BLaER1 treated with 17β-estradiol and CSF1 and Interleukin-3, amounts not matched to agents 10 nM and 100 nM (cell line): ENCODE results near the gene TPM3.
A peak's percentile ranks its signal among the peaks of the same experiment; 100 is the strongest.

ENCODE experiments used
- H3K27ac ChIP-seq, 11 experiments: shearing (Covaris generic); formaldehyde crosslinking; 2 replicates each; pipeline ENCODE4 v1.8.1; 2022
- H3K27me3 ChIP-seq, 11 experiments: shearing (Covaris generic); formaldehyde crosslinking; 2 replicates each; pipeline ENCODE4 v1.8.1; 2022
- H3K36me3 ChIP-seq, 11 experiments: shearing (Covaris generic); formaldehyde crosslinking; 2 replicates each; pipeline ENCODE4 v1.8.1; 2022
- H3K4me1 ChIP-seq, 10 experiments: shearing (Covaris generic); formaldehyde crosslinking; 2 replicates each; pipeline ENCODE4 v1.8.1; 2022
- H3K4me2 ChIP-seq, 11 experiments: shearing (Covaris generic); formaldehyde crosslinking; 2 replicates each; pipeline ENCODE4 v1.8.1; 2022
- H3K4me3 ChIP-seq, 10 experiments: shearing (Covaris generic); formaldehyde crosslinking; 2 replicates each; pipeline ENCODE4 v1.8.1; 2022
- H3K9ac ChIP-seq, 11 experiments: shearing (Covaris generic); formaldehyde crosslinking; 2 replicates each; pipeline ENCODE4 v1.8.1; 2022
- H3K9me3 ChIP-seq, 11 experiments: shearing (Covaris generic); formaldehyde crosslinking; replicated peaks in 1 of 11; 2 replicates each; pipeline ENCODE4 v1.8.1; 2022
- H4K20me1 ChIP-seq, 11 experiments: shearing (Covaris generic); formaldehyde crosslinking; 2 replicates each; pipeline ENCODE4 v1.8.1; 2022
- Cebpa-rat ChIP-seq, 11 experiments: shearing (Covaris generic); IDR thresholded peaks; 2 replicates each; pipeline ENCODE4 v1.8.1; 2022

The TPM3 gene

GRCh38 chr1:154178911-154179811, 12.7 kb downstream of the TPM3 start:
- Histone ChIP-seq H3K4me2 (peak overlapping the region; percentile 83 to 99 (median 96)), H3K4me3 (peak overlapping the region; percentile 82 to 96 (median 90); a peak in 19 of 20 replicates), H3K27me3 (no peaks in the 10 kb centered on the region), H4K20me1 (peaks cover 80 to 88% (median 82%) of the 10 kb centered on the region in 11 experiments), H3K9ac (peak overlapping the region; percentile 34 to 97 (median 87); a peak in 21 of 22 replicates), H3K27ac (peak overlapping the region; percentile 2 to 95 (median 60); a peak in 17 of 22 replicates), H3K36me3 (peaks cover 33 to 77% (median 70%) of the 10 kb centered on the region in 11 experiments), H3K9me3 (no peaks in the 10 kb centered on the region), H3K4me1 (peaks cover 61 to 78% (median 70%) of the 10 kb centered on the region in 10 experiments)
- no peak for TF ChIP-seq Cebpa-rat (IDR thresholded peaks at IDR 0.05)

- Histone ChIP-seq H4K20me1 (peaks cover 91 to 99% (median 93%) of the 10 kb centered on the region in 11 experiments), H3K4me1 (peaks cover 52 to 72% (median 62%) of the 10 kb centered on the region in 10 experiments), H3K9ac (peak overlapping the region; percentile 29 to 97 (median 87); a peak in 16 of 22 replicates), H3K27ac (peak overlapping the region in 4 of 11 experiments; percentile 60 to 95 (median 88); a peak in 5 of 22 replicates), H3K4me2 (peak overlapping the region; percentile 83 to 99 (median 96)), H3K4me3 (peak overlapping the region in 7 of 10 experiments; percentile 82 to 96 (median 86); a peak in 11 of 20 replicates), H3K9me3 (no peaks in the 10 kb centered on the region), H3K36me3 (peaks cover 44 to 88% (median 81%) of the 10 kb centered on the region in 11 experiments), H3K27me3 (no peaks in the 10 kb centered on the region)
- TF ChIP-seq Cebpa-rat (IDR thresholded peaks at IDR 0.05), result no peak
Measured at GRCh38 chr1:154178013-154178412, 13.9 kb downstream of the TPM3 start.

- Histone ChIP-seq H3K9me3 (no peaks in the 10 kb centered on the region), H3K4me2 (peak overlapping the region; percentile 83 to 99 (median 96)), H3K36me3 (peaks cover 61 to 100% (median 97%) of the 10 kb centered on the region in 11 experiments), H3K27me3 (no peaks in the 10 kb centered on the region), H3K4me1 (peaks cover 58 to 86% (median 61%) of the 10 kb centered on the region in 10 experiments), H3K27ac (peak overlapping the region in 4 of 11 experiments; percentile 18 to 50 (median 32); a peak in 8 of 22 replicates), H4K20me1 (peaks cover 99 to 100% (median 100%) of the 10 kb centered on the region in 11 experiments), H3K9ac (peak overlapping the region in 7 of 11 experiments; percentile 3 to 89 (median 41); a peak in 11 of 22 replicates), H3K4me3 (peak overlapping the region in 7 of 10 experiments; percentile 2 to 96 (median 29); a peak in 7 of 20 replicates)
- no peak for TF ChIP-seq Cebpa-rat (IDR thresholded peaks at IDR 0.05)
Measured at GRCh38 chr1:154176337-154176736, 15.6 kb downstream of the TPM3 start.

- Histone ChIP-seq H3K9me3 (no peaks in the 10 kb centered on the region), H3K4me3 (no peak overlapping the region), H4K20me1 (peaks cover 87 to 100% (median 100%) of the 10 kb centered on the region in 11 experiments), H3K27me3 (no peaks in the 10 kb centered on the region), H3K9ac (no peak overlapping the region), H3K4me1 (peaks cover 43 to 88% (median 44%) of the 10 kb centered on the region in 10 experiments), H3K36me3 (peaks cover 77 to 100% (median 99%) of the 10 kb centered on the region in 11 experiments), H3K27ac (no peak overlapping the region), H3K4me2 (peak overlapping the region in 1 of 11 experiments; percentile 99; a peak in 1 of 22 replicates)
- no peak for TF ChIP-seq Cebpa-rat (IDR thresholded peaks at IDR 0.05)
Measured at GRCh38 chr1:154174654-154175053, 17.2 kb downstream of the TPM3 start.

- no peak overlapping the region for H3K4me3 ChIP-seq
- peaks cover 84 to 100% (median 100%) of the 10 kb centered on the region in 11 experiments for H4K20me1 ChIP-seq
- H3K9me3 ChIP-seq, result no peaks in the 10 kb centered on the region
- H3K9ac ChIP-seq, result peak overlapping the region in 1 of 11 experiments; percentile 45; a peak in 1 of 22 replicates
- H3K4me1 ChIP-seq, result peaks cover 15 to 66% (median 16%) of the 10 kb centered on the region in 10 experiments
- no peak for TF ChIP-seq Cebpa-rat (IDR thresholded peaks at IDR 0.05)
- peak overlapping the region in 2 of 11 experiments; percentile 27 to 44; a peak in 3 of 22 replicates for H3K4me2 ChIP-seq
- H3K27me3 ChIP-seq, result no peaks in the 10 kb centered on the region
- H3K36me3 ChIP-seq, result peaks cover 90 to 100% (median 99%) of the 10 kb centered on the region in 11 experiments
- H3K27ac ChIP-seq, result no peak overlapping the region
Measured at GRCh38 chr1:154171880-154172279, 20.0 kb downstream of the TPM3 start.

- H3K27ac ChIP-seq, result no peak overlapping the region; a peak in 1 of 22 replicates
- no peak overlapping the region for H3K4me3 ChIP-seq
- peaks cover 8 to 59% (median 10%) of the 10 kb centered on the region in 10 experiments for H3K4me1 ChIP-seq
- H3K4me2 ChIP-seq, result peak overlapping the region in 3 of 11 experiments; percentile 10 to 44 (median 27); a peak in 4 of 22 replicates
- 0 out of 22 replicates have a peak, but pooled peaks cover 0 to 4% (median 0%) of the 10 kb centered on the region in 11 experiments for H3K9me3 ChIP-seq
- H3K36me3 ChIP-seq, result peaks cover 96 to 100% (median 99%) of the 10 kb centered on the region in 11 experiments
- TF ChIP-seq Cebpa-rat (IDR thresholded peaks at IDR 0.05), result no peak
- H4K20me1 ChIP-seq, result peaks cover 80 to 100% (median 100%) of the 10 kb centered on the region in 11 experiments
- peak overlapping the region in 2 of 11 experiments; percentile 25 to 45; a peak in 2 of 22 replicates for H3K9ac ChIP-seq
- H3K27me3 ChIP-seq, result no peaks in the 10 kb centered on the region
Measured at GRCh38 chr1:154171223-154171583, 20.7 kb downstream of the TPM3 start.

GRCh38 chr1:154170547-154171222, 21.2 kb downstream of the TPM3 start:
- no peak for TF ChIP-seq Cebpa-rat (IDR thresholded peaks at IDR 0.05)
- Histone ChIP-seq H3K27ac (no peak overlapping the region; a peak in 1 of 22 replicates), H3K4me2 (peak overlapping the region in 3 of 11 experiments; percentile 10 to 44 (median 27); a peak in 4 of 22 replicates), H3K9me3 (peaks cover 0 to 8% (median 0%) of the 10 kb centered on the region in 11 experiments; a peak in 1 of 22 replicates), H3K4me1 (peaks cover 3 to 54% (median 5%) of the 10 kb centered on the region in 10 experiments), H3K4me3 (no peak overlapping the region), H3K9ac (peak overlapping the region in 2 of 11 experiments; percentile 25 to 45; a peak in 2 of 22 replicates), H4K20me1 (peaks cover 79 to 100% (median 100%) of the 10 kb centered on the region in 11 experiments), H3K36me3 (peaks cover 97 to 100% (median 99%) of the 10 kb centered on the region in 11 experiments), H3K27me3 (no peaks in the 10 kb centered on the region)

- Histone ChIP-seq H3K27ac (no peak overlapping the region), H3K27me3 (no peaks in the 10 kb centered on the region), H3K9ac (no peak overlapping the region), H3K4me1 (peaks cover 0 to 50% (median 0%) of the 10 kb centered on the region in 10 experiments; a peak in 6 of 20 replicates), H3K36me3 (peaks cover 100% of the 10 kb centered on the region in 11 experiments), H3K4me3 (no peak overlapping the region), H3K9me3 (peaks cover 0 to 18% (median 11%) of the 10 kb centered on the region in 11 experiments; a peak in 10 of 22 replicates), H4K20me1 (peaks cover 48 to 100% (median 100%) of the 10 kb centered on the region in 11 experiments), H3K4me2 (no peak overlapping the region)
- TF ChIP-seq Cebpa-rat (IDR thresholded peaks at IDR 0.05), result no peak
Measured at GRCh38 chr1:154167461-154167860, 24.4 kb downstream of the TPM3 start.
